ENCODE results near the gene MSL3B.

The MSL3B gene

GRCh38 chr2:233846387-233847247 lies 21.6 kb downstream of the MSL3B start:
- H3K27me3 ChIP-seq (ENCODE audit: control insufficient read depth in 1 of 2, insufficient read depth in 2 of 2, low read length in 2 of 2): no peaks in the 10 kb centered on the region
- H3K27ac ChIP-seq (ENCODE audit: low read depth, low read length): no peak overlapping the region
- H3K9ac ChIP-seq (ENCODE audit: low read depth in 1 of 2, low read length in 2 of 2): no peak overlapping the region
- H3K4me1 ChIP-seq (ENCODE audit: control insufficient read depth in 1 of 2, insufficient read depth in 2 of 2, low read length in 2 of 2): no peaks in the 10 kb centered on the region
- H3K4me3 ChIP-seq (ENCODE audit: low read depth in 1 of 2, low read length in 2 of 2): no peak overlapping the region
- no peaks in the 10 kb centered on the region for H3K9me3 ChIP-seq (ENCODE audit: control insufficient read depth in 1 of 2, low read length in 2 of 2)
- peaks cover 0 to 40% of the 10 kb centered on the region in 2 donors for H3K36me3 ChIP-seq (ENCODE audit: control insufficient read depth in 1 of 2, insufficient read depth in 2 of 2, low read length in 2 of 2)

GRCh38 chr2:233845301-233846060 lies 22.7 kb downstream of the MSL3B start:
- no peaks in the 10 kb centered on the region for H3K4me1 ChIP-seq (ENCODE audit: control insufficient read depth in 1 of 2, insufficient read depth in 2 of 2, low read length in 2 of 2)
- H3K27me3 ChIP-seq (ENCODE audit: control insufficient read depth in 1 of 2, insufficient read depth in 2 of 2, low read length in 2 of 2): no peaks in the 10 kb centered on the region
- no peaks in the 10 kb centered on the region for H3K9me3 ChIP-seq (ENCODE audit: control insufficient read depth in 1 of 2, low read length in 2 of 2)
- H3K9ac ChIP-seq (ENCODE audit: low read depth in 1 of 2, low read length in 2 of 2): no peak overlapping the region
- H3K27ac ChIP-seq (ENCODE audit: low read depth, low read length): no peak overlapping the region
- H3K4me3 ChIP-seq (ENCODE audit: low read depth in 1 of 2, low read length in 2 of 2): no peak overlapping the region
- peaks cover 0 to 48% of the 10 kb centered on the region in 2 donors for H3K36me3 ChIP-seq (ENCODE audit: control insufficient read depth in 1 of 2, insufficient read depth in 2 of 2, low read length in 2 of 2)

DNA sequence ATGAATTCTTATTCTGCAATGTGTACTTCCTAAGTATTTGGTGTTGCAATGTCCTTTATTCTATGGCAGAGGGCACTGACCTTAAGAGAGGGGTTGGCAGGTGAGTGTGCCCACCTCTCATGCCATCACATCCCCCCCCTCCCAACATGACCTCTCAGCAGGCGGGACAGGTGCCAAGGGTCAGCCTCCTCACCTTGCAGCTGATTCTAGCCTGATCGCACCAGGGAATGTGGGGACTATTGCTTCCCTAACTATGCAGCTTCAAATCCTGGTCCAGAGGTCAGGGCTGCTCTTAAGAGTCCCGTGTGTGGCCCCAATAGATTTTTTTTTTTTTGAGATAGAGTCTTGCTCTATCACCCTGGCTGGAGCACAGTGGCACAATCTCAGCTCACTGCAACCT lies 23.4 kb downstream of the MSL3B start:
- Histone ChIP-seq H3K9me3 (ENCODE audit: control insufficient read depth in 1 of 2, low read length in 2 of 2) (no peaks in the 10 kb centered on the region), H3K27ac (ENCODE audit: low read depth, low read length) (no peak overlapping the region), H3K9ac (ENCODE audit: low read depth in 1 of 2, low read length in 2 of 2) (no peak overlapping the region), H3K4me1 (ENCODE audit: control insufficient read depth in 1 of 2, insufficient read depth in 2 of 2, low read length in 2 of 2) (no peaks in the 10 kb centered on the region), H3K4me3 (ENCODE audit: low read depth in 1 of 2, low read length in 2 of 2) (no peak overlapping the region), H3K36me3 (ENCODE audit: control insufficient read depth in 1 of 2, insufficient read depth in 2 of 2, low read length in 2 of 2) (peaks cover 0 to 47% of the 10 kb centered on the region in 2 donors), H3K27me3 (ENCODE audit: control insufficient read depth in 1 of 2, insufficient read depth in 2 of 2, low read length in 2 of 2) (no peaks in the 10 kb centered on the region)

DNA sequence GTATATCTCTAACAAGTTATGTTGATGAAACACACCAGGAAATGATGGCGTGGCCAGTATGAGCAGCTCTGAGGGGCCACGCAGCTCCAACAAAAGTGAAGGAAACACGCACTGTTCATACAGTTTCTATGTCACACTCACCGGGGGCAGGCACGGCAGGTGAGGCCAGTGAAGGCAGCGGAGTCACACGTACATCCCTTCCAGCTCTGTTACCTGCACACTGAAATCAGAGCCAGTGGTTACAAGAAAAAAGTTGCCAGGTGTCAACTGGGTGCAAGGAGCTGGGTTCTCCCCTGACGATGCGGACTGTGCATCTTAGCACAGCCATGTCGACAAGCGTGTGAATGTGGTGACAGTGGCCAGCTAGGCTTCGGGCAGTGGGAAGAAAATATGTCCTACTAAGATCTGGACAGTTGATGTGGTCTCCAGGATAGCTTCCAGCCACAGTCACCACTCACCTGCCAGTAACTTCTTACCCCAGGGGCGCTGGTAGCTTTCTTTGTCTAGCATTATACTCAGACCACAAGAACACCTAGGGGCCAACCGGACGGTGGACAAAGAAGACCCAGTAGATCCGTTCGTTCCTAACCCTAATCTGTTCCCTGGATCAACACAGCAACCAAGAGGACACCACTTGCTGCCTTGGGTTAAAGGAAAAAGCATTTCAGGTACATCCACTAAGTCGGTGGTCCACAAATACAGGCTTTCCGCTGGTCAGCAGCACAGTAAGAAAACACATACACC lies 23.9 kb downstream of the MSL3B start:
- no peaks in the 10 kb centered on the region for H3K4me1 ChIP-seq (ENCODE audit: control insufficient read depth in 1 of 2, insufficient read depth in 2 of 2, low read length in 2 of 2)
- H3K27me3 ChIP-seq (ENCODE audit: control insufficient read depth in 1 of 2, insufficient read depth in 2 of 2, low read length in 2 of 2): no peaks in the 10 kb centered on the region
- H3K9me3 ChIP-seq (ENCODE audit: control insufficient read depth in 1 of 2, low read length in 2 of 2): no peaks in the 10 kb centered on the region
- no peak overlapping the region for H3K9ac ChIP-seq (ENCODE audit: low read depth in 1 of 2, low read length in 2 of 2)
- peaks cover 0 to 51% of the 10 kb centered on the region in 2 donors for H3K36me3 ChIP-seq (ENCODE audit: control insufficient read depth in 1 of 2, insufficient read depth in 2 of 2, low read length in 2 of 2)
- no peak overlapping the region for H3K4me3 ChIP-seq (ENCODE audit: low read depth in 1 of 2, low read length in 2 of 2)
- H3K27ac ChIP-seq (ENCODE audit: low read depth, low read length): no peak overlapping the region

DNA sequence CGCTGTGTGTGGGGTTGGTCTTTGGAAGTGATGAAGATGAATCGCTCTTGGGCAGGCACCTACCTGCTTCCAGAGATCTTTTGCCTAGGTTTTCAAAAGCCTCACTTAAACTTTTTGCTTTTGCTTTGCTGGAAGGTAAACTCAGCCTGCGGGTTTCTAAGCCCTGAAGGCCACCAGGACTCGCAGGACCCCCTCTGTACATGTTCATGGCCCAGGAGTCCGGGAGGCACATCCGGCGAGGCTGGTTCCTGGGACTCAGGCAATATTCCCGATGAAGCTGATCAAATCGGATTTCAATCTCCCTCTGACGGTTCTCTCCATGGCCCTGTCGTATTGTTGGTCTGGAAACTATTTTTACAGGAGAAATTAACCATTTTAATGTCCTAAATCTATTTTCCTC lies 27.0 kb downstream of the MSL3B start:
- Histone ChIP-seq H3K9me3 (ENCODE audit: control insufficient read depth in 1 of 2, low read length in 2 of 2) (no peaks in the 10 kb centered on the region), H3K4me1 (ENCODE audit: control insufficient read depth in 1 of 2, insufficient read depth in 2 of 2, low read length in 2 of 2) (no peaks in the 10 kb centered on the region), H3K9ac (ENCODE audit: low read depth in 1 of 2, low read length in 2 of 2) (no peak overlapping the region), H3K4me3 (ENCODE audit: low read depth in 1 of 2, low read length in 2 of 2) (no peak overlapping the region), H3K27ac (ENCODE audit: low read depth, low read length) (no peak overlapping the region), H3K27me3 (ENCODE audit: control insufficient read depth in 1 of 2, insufficient read depth in 2 of 2, low read length in 2 of 2) (no peaks in the 10 kb centered on the region), H3K36me3 (ENCODE audit: control insufficient read depth in 1 of 2, insufficient read depth in 2 of 2, low read length in 2 of 2) (peaks cover 0 to 44% of the 10 kb centered on the region in 2 donors)

DNA sequence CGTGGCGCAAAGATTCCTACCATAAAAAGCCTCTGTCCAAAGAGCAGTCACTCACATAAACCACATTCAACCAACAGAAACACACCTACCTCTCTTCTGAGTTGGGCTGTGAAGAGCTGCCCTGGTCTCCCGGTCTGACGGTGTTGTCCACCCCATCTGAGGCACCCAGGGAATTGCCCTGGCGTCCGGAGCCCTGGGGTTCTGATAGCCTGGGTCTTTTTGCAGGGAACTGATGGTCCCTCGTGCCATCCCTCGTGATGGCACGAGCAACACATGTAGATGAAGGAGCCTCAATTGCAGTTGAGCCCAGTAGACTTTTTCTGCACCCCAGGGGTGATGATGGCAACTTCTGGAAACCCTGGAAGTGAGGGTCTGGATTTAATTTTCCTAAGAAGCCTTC lies 27.7 kb downstream of the MSL3B start:
- Histone ChIP-seq H3K27me3 (ENCODE audit: control insufficient read depth in 1 of 2, insufficient read depth in 2 of 2, low read length in 2 of 2) (no peaks in the 10 kb centered on the region), H3K27ac (ENCODE audit: low read depth, low read length) (no peak overlapping the region), H3K9ac (ENCODE audit: low read depth in 1 of 2, low read length in 2 of 2) (no peak overlapping the region), H3K4me3 (ENCODE audit: low read depth in 1 of 2, low read length in 2 of 2) (no peak overlapping the region), H3K36me3 (ENCODE audit: control insufficient read depth in 1 of 2, insufficient read depth in 2 of 2, low read length in 2 of 2) (peaks cover 0 to 50% of the 10 kb centered on the region in 2 donors), H3K9me3 (ENCODE audit: control insufficient read depth in 1 of 2, low read length in 2 of 2) (no peaks in the 10 kb centered on the region), H3K4me1 (ENCODE audit: control insufficient read depth in 1 of 2, insufficient read depth in 2 of 2, low read length in 2 of 2) (no peaks in the 10 kb centered on the region)

GRCh38 chr2:233839447-233839820 lies 28.8 kb downstream of the MSL3B start:
- Histone ChIP-seq H3K4me3 (ENCODE audit: low read depth in 1 of 2, low read length in 2 of 2) (no peak overlapping the region), H3K9ac (ENCODE audit: low read depth in 1 of 2, low read length in 2 of 2) (no peak overlapping the region), H3K36me3 (ENCODE audit: control insufficient read depth in 1 of 2, insufficient read depth in 2 of 2, low read length in 2 of 2) (peaks cover 0 to 50% of the 10 kb centered on the region in 2 donors), H3K27me3 (ENCODE audit: control insufficient read depth in 1 of 2, insufficient read depth in 2 of 2, low read length in 2 of 2) (no peaks in the 10 kb centered on the region), H3K4me1 (ENCODE audit: control insufficient read depth in 1 of 2, insufficient read depth in 2 of 2, low read length in 2 of 2) (no peaks in the 10 kb centered on the region), H3K9me3 (ENCODE audit: control insufficient read depth in 1 of 2, low read length in 2 of 2) (no peaks in the 10 kb centered on the region), H3K27ac (ENCODE audit: low read depth, low read length) (no peak overlapping the region)

DNA sequence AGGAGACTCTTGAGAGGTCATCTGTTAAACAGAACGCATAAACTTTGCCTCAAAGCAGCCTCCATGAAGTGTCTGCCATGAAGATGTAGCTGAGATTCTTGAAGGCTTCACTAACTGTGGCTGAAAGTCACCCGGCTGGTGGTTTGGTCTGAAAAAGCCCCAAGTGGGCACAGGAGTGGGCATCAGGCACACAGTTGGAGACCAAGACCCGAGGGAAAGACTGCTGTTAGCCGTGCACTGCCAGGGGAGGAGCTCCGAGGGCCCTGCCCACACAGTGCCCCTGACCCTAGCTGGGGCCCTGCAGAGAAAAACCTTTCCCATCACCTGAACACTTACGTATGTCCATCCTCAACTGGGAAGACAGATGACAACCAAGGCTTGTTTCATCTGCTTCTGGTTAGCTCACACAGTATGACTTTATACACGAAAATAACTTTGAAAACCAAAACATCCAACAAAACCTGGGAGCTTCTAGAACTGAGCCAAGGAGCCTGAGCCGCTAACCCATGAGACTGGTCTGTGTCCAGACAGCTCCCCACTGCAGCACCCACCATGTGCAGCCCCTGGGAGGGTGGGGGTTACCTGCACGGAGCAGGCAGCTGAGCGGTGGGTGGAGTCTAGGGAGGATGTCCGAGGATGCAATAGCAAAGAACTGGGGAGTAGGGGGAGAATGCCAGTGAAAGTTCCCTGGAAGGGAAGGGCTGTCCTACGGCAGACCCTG lies 29.3 kb downstream of the MSL3B start:
- Histone ChIP-seq H3K27ac (ENCODE audit: low read depth, low read length) (no peak overlapping the region), H3K4me1 (ENCODE audit: control insufficient read depth in 1 of 2, insufficient read depth in 2 of 2, low read length in 2 of 2) (no peaks in the 10 kb centered on the region), H3K27me3 (ENCODE audit: control insufficient read depth in 1 of 2, insufficient read depth in 2 of 2, low read length in 2 of 2) (no peaks in the 10 kb centered on the region), H3K4me3 (ENCODE audit: low read depth in 1 of 2, low read length in 2 of 2) (no peak overlapping the region), H3K9ac (ENCODE audit: low read depth in 1 of 2, low read length in 2 of 2) (no peak overlapping the region), H3K9me3 (ENCODE audit: control insufficient read depth in 1 of 2, low read length in 2 of 2) (no peaks in the 10 kb centered on the region), H3K36me3 (ENCODE audit: control insufficient read depth in 1 of 2, insufficient read depth in 2 of 2, low read length in 2 of 2) (peaks cover 0 to 47% of the 10 kb centered on the region in 2 donors)

GRCh38 chr2:233838251-233838650 lies 29.9 kb downstream of the MSL3B start:
- Histone ChIP-seq H3K4me3 (ENCODE audit: low read depth in 1 of 2, low read length in 2 of 2) (no peak overlapping the region), H3K9me3 (ENCODE audit: control insufficient read depth in 1 of 2, low read length in 2 of 2) (no peaks in the 10 kb centered on the region), H3K27me3 (ENCODE audit: control insufficient read depth in 1 of 2, insufficient read depth in 2 of 2, low read length in 2 of 2) (no peaks in the 10 kb centered on the region), H3K4me1 (ENCODE audit: control insufficient read depth in 1 of 2, insufficient read depth in 2 of 2, low read length in 2 of 2) (peaks cover 0 to under 1% of the 10 kb centered on the region in 2 donors), H3K36me3 (ENCODE audit: control insufficient read depth in 1 of 2, insufficient read depth in 2 of 2, low read length in 2 of 2) (peaks cover 0 to 43% of the 10 kb centered on the region in 2 donors), H3K27ac (ENCODE audit: low read depth, low read length) (no peak overlapping the region), H3K9ac (ENCODE audit: low read depth in 1 of 2, low read length in 2 of 2) (no peak overlapping the region)
